RKO (cell line): Measurements from ENCODE around the gene CFAP74.

Experiments
- DNase-seq: peaks from one replicate; pipeline ENCODE4 v3.0.0-alpha.2; 2016; ENCODE audit warnings: low spot score

The CFAP74 gene

GRCh38 chr1:1967879-1968278, 35.7 kb downstream of the CFAP74 start:
- no peak for DNase-seq

DNA sequence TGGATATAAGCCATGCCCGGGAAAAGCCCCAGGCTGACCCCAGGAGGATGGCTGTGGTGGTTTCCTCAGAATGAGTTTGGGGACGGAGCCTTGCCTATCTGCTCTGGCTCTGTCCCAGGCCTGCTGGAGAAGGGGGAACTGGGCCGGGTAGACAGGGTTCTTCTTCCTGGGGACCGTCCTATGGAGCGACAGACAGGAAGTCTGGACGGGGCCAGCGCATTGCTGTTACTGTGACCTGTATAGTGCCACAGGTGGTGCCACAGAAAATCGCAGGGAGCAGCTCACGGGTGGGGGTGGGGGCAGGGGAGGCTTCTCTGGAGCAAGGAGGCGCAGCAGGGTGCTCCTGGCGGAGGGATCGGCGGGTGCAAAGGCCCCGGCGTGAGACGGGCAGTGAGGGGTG, 36.4 kb downstream of the CFAP74 start:
- DNase-seq, result no peak

DNA sequence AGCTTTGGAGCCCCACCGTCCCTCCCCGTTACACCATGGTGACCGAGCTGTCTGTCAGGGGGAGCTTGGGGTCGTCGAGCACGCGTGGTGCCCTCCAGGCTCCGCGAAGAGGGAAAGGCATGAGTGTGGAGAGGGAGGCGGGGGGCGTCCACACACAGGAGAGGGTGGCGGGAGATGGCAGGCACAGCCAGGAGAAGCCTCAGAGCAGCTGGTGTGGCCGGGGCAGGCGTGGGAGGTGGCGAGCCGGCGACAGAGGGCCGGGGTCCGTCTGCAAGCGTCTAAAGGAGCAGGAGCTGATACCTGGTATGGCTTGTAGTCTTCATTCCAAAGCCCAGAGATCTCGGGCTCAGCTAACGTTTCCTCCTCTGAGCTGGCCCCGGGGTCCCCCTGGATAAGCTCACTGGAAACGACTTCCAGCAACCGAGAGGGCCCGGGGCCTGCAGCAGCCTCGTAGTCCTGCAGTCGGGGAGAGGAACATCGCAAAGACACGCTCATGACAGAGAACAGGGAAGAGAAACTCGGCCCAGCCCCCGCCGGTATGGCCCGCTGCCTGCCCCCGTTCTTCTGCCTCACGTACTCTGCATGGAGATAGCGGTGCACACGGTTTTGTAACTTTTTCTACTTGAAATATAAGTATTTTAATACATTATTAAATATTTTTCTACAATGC, 37.4 kb downstream of the CFAP74 start:
- no peak for DNase-seq

GRCh38 chr1:1965546-1965945, 38.0 kb downstream of the CFAP74 start:
- DNase-seq, result no peak

- DNase-seq, result no peak
Measured at GRCh38 chr1:1964811-1965210, 38.8 kb downstream of the CFAP74 start.

GRCh38 chr1:1963570-1963969, 40.0 kb downstream of the CFAP74 start:
- no peak for DNase-seq

DNA sequence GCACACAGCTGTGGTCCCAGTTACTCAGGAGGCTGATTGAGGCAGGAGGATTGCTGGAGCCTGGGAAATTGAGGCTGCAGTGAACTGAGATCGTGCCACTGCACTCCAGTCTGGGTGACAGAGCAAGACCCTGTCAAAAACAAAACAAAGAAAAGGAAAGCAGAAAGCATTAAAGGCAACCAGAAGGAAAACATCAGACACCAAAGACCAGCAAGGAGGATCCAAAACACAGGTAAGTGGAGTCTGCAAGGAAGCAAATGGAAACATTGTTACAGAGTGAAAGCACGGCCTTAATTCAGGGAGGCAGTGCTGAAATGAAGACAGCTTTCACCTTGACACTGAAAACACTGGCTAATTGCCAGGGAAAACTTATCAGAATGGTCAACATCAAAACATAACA, 40.8 kb downstream of the CFAP74 start:
- DNase-seq, result no peak

DNA sequence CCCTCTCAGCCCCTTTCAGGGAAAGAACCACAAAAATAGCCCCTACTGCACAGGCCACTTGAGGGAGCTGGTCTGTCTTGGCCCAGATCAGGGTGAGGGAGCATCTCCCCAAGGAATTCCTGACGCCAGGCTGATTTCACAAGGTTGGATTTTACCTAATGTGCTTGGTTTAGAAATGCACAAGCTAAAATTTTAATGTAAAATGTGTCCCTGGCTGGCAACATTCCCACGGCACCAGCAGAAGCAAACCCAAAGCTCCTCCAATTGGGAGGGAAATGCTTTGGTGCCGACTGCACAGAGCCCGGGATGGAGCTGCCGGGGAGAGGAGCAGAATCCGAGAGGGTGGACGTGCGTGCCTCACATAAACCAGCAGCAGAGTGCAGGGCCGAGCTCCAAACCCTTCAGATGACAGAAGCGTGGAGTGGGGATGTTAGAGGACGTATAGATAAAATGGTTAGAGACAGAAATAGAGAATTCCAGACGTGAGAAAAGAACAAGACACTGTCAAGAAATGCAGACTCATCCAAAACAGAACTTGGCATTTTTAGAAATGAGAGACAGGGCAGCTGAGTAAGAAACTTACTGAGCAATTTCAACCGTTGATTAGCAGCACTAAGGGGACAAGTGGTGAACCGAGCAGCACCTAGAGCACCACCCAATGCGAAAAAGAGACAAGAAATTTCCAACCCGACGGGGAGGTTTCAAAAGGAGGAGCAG, 42.9 kb downstream of the CFAP74 start:
- DNase-seq, result no peak

GRCh38 chr1:1959840-1960479, 43.6 kb downstream of the CFAP74 start:
- DNase-seq, result peak; percentile 77

DNA sequence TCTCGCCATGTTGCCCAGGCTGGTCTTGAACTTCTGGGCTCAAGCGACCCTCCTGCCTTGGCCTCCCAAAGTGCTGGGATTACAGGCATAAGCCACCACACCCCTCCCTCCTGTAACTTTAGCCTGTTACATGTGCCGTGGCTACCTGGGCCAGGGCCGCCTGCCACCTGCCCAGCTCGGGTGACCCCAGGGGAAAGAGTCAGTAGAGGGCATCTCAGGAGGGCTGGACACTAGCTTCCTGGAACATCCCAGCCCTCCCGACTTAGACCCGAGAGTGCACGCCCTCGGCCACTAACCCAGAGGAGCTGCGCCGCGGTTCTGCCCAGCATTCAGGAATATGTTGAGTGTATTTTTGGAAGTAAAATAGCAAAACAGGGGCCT, 44.1 kb downstream of the CFAP74 start:
- no peak for DNase-seq

GRCh38 chr1:1958071-1958541, 45.5 kb downstream of the CFAP74 start:
- DNase-seq, result no peak

- DNase-seq, result no peak
Measured at GRCh38 chr1:1957533-1957961, 46.0 kb downstream of the CFAP74 start.

DNA sequence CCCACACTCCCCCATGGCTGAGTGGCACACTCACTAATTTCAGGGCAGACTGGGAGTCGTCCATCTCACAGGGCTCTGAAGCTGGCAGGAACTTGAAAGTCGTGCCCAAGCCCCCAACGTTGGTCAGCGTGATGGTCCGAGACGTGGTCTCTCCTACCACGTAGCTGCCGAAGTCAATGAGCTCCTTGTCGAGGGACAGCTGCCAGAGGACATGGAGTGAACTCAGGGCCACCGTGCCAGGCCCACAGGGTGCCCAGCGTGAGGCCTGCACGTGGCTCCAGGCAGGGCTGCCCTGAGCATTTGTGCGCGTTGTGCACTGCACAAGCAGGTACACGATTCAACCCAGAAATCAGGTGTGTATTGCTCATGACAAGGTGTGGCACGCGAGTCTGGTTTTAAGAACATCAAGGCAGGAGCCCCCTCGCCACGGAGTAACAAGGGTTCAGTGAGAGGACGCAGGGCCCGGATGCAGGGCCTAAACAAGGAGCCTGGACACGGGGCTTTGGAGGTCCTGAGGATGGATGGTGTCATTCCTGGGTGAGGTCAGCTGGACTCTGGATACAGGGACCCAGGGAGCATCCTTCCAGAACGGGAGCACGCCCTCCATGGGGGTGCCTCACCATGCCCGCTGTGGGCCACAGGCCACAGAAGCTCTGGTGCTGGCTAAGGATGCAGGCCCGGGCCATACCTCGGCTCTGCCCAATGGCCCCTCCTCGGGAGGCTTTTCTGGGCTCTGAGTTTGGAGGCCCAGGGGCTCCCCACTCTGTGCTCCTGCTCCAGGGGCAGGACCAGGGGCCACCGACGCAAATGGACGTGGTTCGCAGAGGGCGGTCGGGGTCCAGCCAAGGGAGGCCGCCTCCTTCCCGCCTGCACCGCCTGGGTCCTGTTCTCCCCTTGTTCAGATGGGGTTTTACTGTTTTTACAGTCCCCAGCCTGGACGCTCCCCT, 46.7 kb downstream of the CFAP74 start:
- no peak for DNase-seq

DNA sequence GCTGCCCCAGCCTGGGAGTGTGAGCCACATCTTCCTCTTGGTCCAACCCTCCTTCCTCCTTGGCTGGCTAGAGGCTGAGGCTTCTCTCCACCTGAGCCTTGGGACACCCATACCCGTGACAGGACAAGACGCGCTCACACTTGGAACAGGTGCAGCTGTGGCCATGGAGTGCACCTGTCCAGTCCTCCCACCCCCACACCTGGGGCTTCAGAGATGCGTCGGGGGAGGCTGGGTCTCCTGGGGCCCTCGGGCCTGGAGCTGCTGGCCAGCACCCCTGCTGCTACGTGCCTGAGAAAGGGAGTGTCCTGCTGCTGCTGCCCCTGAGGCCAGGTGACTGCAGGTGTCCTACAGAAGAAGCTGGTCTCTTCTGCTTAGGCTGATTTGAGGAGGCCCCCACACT, 47.5 kb downstream of the CFAP74 start:
- no peak for DNase-seq

DNA sequence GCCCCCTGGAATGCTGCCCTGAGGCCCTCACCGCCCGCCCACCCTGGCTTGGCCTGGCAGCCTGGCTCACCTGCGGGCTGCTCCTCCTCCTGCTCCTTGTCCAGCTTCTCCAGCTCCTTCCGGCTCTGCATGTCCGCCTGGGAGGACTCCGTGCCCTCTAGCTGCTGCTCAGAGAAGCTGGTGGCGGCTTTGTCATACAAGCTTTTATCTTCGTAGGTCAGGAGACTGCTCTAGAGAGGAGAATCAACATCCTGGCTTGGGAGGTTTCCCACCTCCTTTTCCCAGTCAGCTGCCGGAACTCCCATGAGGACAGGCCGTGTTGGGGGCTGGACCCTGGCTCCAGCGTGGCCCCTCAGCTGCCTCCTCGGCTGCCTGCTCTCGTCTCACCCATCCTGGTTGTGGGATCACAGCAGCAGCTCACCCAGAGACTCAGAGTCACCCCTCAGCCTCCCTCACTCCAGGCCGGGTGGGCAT, 47.9 kb downstream of the CFAP74 start:
- no peak for DNase-seq

DNA sequence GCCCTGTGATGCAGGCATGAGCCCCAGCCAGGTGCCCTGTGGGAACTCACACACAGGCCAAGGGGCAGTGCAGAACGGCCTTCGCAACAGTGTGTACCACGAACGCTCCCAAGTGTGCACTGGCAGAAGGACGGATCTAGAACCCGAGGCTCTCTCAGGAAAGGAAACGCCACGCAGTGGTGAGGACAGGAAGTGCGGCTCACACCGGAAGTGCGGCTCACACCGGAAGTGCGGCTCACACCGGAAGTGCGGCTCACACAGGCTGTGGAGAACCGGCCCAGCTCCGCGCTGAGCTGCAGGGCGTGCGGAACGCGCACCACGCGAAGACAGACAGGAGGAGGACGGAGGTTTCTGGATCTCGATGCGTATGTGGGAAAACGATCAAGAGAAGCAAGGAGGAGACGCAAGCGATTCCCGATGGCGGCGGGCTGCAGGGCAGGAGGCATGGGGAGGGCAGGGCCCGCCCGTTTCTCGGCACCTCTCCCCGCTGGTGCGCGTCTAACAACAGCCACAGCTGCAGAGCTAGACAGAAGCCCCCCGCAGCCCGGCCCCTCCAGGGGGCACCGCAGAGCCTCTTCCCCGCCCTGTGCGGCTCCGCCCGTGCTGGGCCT, 48.6 kb downstream of the CFAP74 start:
- peak; percentile 20 for DNase-seq

GRCh38 chr1:1954015-1954414, 49.6 kb downstream of the CFAP74 start:
- no peak for DNase-seq

DNA sequence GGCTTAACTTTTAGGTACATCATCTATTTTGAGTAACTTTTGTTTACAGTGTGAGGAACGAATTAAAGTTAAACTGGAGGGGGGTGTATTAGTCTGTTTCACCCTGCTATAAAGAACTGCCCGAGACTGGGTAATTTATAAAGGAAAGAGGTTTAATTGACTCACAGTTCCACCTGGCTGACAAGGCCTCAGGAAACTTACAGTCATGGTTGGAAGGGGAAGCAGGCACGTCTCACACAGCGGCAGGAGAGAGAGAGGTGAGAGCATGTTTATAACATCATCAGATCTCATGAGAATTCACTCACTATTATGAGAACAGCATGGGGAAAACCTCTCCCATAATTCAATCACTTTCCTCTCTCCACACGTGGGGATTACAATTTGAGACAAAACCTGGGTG, 52.6 kb downstream of the CFAP74 start:
- no peak for DNase-seq

GRCh38 chr1:1948783-1949182, 54.8 kb downstream of the CFAP74 start:
- DNase-seq, result no peak

GRCh38 chr1:1947493-1947892, 56.1 kb downstream of the CFAP74 start:
- no peak for DNase-seq

DNA sequence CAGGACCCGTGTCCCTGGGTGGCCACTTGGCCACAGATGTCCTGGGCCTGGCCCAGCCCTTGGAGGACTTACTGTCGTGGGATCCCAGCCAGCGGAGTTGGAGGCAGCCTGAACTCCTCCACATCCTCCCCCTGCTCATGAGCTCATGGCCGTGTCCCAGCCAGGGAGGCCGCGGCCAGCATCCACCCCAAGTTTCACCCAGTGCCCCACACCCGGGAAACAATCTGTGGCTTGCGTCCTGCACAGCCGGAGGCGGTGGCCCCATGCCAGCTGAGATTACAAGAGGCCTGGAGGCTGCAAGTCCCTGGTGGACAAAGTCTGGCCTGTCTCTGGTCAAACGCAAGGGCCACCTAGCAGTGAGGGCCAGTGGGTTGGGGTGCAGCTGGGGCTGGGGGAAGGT, 57.0 kb downstream of the CFAP74 start:
- DNase-seq, result no peak
